ENCODE measurements around the gene PLEKHA6.

PLEKHA6 gene

DNA sequence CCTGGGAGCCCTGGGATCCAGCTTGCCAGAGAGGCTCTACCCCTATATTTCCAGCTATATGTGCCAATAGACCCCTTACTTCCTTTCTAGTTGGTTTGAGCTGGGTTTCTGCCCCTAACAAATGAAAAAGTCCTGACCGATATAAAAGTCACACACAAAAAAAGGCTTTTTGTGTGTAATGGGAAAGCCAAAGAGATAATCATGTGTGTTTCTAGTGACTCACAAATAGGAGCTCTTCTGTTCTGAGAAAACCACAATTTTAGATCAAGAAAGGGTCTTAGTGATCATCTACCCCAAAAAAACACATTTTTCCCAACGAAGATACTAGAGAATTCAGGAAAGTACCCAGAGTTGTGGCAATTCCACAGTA, 23.0 kb upstream of the PLEKHA6 start:
- TF ChIP-seq, protein P1, sequence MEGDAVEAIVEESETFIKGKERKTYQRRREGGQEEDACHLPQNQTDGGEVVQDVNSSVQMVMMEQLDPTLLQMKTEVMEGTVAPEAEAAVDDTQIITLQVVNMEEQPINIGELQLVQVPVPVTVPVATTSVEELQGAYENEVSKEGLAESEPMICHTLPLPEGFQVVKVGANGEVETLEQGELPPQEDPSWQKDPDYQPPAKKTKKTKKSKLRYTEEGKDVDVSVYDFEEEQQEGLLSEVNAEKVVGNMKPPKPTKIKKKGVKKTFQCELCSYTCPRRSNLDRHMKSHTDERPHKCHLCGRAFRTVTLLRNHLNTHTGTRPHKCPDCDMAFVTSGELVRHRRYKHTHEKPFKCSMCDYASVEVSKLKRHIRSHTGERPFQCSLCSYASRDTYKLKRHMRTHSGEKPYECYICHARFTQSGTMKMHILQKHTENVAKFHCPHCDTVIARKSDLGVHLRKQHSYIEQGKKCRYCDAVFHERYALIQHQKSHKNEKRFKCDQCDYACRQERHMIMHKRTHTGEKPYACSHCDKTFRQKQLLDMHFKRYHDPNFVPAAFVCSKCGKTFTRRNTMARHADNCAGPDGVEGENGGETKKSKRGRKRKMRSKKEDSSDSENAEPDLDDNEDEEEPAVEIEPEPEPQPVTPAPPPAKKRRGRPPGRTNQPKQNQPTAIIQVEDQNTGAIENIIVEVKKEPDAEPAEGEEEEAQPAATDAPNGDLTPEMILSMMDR (conservative IDR thresholded peaks at IDR 0.05; ENCODE audit: low read depth, low read length) = no peak
- no peak for DNase-seq (ENCODE audit: low read depth)
- H3K4me3 ChIP-seq (ENCODE audit: low read length) = no peak overlapping the region

DNA sequence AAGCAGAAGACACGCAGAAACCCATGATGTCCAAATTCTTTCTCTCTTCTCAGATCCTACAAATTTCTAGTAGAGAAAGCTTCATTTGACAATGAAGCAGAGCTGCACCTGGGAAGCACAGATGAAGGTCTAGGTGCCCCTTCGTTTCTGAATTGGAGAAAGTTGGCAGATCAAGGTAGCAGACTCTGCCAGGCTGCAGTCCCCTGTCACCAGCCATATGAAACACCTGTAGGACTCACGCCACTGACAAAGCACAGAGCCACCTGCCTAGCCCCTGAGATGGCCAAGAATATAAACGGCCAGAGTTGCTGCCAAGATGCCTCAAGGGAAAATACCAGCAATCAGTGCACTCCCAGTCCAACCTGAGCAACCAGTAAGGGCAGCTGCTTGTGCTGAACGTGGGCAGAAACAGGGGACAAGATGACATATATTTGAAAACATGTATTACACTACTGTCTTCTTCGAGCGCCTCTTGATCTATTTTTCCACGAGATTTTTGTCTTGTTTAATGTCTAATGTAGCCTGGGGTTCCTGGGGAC, 20.6 kb upstream of the PLEKHA6 start:
- DNase-seq (ENCODE audit: low read depth) = no peak

DNA sequence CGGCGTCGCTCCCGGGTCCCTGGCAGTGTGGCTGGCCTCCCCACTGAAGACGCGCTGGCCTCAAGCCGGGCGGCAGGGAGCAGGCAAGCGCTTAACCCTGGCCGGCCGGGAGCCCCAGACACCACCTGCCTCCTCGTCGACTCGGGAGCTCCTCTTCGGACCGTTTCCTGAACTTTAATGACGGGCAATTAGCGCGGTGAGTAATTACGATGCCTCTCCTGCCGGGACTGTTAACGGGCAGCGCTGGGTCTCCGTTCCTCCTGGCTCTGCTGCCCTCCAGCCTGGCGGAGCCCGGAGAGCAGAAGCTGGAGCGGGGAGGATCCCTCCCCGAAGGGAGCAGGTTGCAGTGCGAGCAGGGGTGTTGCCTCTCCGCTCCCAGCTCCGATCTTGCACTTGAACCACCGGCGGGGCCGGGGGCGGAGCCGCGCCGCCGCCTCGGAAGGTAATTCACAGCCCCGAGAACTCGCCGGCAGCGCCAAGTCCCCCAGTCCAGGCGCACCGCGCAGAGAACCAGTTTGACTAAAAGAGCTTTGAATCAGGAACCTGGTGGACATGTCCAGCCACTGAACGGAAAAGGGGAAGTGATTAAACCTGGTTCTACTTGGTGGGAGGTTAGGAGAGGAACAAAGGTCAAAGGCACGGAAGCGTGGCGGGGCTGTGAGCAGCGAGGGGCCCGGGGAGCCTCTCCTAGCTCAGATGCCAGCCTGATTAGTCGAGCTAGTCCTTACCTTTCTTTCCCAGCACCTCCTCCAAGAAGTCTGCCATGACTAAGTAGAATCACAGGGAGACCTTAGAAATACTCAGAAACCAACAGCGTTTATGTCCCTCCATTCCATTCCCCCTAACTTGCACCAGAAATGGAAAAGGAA, 18.3 kb upstream of the PLEKHA6 start:
- DNase-seq (ENCODE audit: low read depth) = no peak
- H3K4me3 ChIP-seq (ENCODE audit: low read length) = peak overlapping the region; percentile 65
- TF ChIP-seq, protein P1 (conservative IDR thresholded peaks at IDR 0.05; ENCODE audit: low read depth, low read length) = no peak

More for the DNA sequence above, 20.6 kb upstream of the PLEKHA6 start:
- no peak overlapping the region for H3K4me3 ChIP-seq (ENCODE audit: low read length)
- TF ChIP-seq, protein P1 (conservative IDR thresholded peaks at IDR 0.05; ENCODE audit: low read depth, low read length) = no peak

DNA sequence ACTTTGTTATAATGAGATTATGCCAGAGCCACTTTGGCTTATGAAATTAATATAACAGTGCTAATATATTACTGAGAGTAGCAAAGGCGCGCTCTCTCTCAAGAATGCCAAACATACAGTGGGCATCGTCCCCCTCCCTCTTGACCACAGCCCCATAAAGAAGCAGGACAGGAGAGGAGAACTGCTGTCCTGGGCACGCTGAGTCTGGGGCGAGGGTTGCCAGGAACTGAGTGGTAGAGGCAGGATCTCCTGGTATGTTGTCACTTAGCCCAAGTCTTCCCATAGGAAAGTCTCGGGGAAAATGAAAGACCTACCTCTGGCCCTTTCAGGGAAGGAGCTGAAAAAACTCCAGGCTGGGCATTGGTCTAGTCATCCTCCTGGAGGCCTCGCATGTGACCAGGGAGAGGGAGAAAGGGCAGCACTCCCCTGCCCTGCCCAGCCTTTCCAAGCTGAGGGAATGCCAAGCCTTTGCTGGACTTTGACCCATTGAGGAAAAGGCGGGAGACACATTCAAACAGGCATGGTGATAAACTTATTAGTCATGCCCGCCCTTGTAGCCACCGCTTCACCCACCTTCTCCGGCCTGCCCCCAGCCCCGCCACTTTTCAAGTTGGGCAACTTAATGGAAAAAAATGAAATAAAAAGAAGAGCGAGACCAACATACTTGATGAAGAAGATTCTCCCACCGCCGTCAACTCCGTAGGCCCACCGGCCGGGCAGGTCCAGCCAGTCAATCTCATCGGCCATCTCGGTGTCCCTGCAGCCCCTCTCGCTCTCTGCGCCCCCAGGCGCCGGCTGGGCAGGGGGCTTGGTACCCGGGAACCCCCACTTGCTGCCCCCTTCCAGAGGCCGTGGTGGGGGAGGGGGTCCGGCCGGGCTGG, 17.4 kb upstream of the PLEKHA6 start:
- TF ChIP-seq, protein P1 (conservative IDR thresholded peaks at IDR 0.05; ENCODE audit: low read depth, low read length) = no peak
- H3K4me3 ChIP-seq (ENCODE audit: low read length) = peak overlapping the region; percentile 65
- DNase-seq (ENCODE audit: low read depth) = no peak

DNA sequence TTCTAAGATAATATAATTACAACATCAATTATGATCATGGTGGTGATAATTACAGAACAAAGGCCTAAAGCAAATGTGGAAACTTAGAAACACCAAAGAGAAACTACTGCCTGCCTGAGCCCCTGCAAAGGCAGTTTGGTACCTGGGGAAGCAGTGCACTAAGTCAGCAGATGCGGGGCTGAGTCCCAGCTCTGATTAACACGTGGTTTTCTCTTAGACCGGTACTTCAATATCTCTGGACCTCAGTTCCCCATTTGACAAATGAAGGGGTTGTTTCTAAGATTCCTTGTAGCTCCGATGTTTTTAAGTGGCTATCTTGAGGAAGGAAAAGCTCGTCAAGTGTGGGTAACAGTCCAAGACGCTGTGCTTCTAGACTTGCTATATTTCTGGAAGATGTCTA, 16.7 kb upstream of the PLEKHA6 start:
- no peak overlapping the region for H3K4me3 ChIP-seq (ENCODE audit: low read length)
- no peak for DNase-seq (ENCODE audit: low read depth)
- TF ChIP-seq, protein P1 (conservative IDR thresholded peaks at IDR 0.05; ENCODE audit: low read depth, low read length) = no peak

DNA sequence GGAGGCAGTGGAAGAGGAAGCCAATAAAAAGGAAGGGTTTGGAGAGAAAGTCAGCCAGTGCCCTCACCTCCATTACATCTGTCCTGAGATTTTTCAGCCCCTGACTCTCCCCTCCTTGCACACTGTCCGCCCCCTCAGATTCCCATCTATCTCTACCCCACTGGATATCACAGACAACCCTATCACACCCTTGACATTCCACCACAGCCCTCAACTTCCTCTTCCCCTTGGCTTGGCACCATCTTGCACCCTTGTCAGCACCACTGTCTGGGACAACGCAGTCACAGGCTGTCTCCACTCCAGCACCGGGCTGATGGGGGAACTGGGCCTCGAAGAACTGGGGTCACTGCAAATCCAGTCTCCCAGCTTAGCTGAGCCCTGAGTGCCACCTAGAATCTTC, 14.2 kb upstream of the PLEKHA6 start:
- TF ChIP-seq, protein P1 (conservative IDR thresholded peaks at IDR 0.05; ENCODE audit: low read depth, low read length) = no peak
- DNase-seq (ENCODE audit: low read depth) = no peak
- no peak overlapping the region for H3K4me3 ChIP-seq (ENCODE audit: low read length)
